Fibroblast of gingiva (primary cell): ENCODE results near the gene VIPAS39.

ENCODE experiments used
- DNase-seq: peaks from one replicate; pipeline ENCODE4 v3.0.0-alpha.2; 2011; ENCODE audit warnings: low read depth

VIPAS39 gene

GRCh38 chr14:77406086-77406485 is 51.3 kb downstream of the VIPAS39 start:
- no peak for DNase-seq

GRCh38 chr14:77403768-77404167 is 53.6 kb downstream of the VIPAS39 start:
- no peak for DNase-seq

GRCh38 chr14:77400216-77400615 is 57.2 kb downstream of the VIPAS39 start:
- DNase-seq, result no peak

GRCh38 chr14:77390188-77390587 is 67.2 kb downstream of the VIPAS39 start:
- no peak for DNase-seq

- DNase-seq, result no peak
These were observed 78.7 kb downstream of the VIPAS39 start for GRCh38 chr14:77378701-77379100.

- no peak for DNase-seq
These were observed 79.9 kb downstream of the VIPAS39 start for GRCh38 chr14:77377502-77377844.

- DNase-seq, result peak; percentile 82
These were observed 80.5 kb downstream of the VIPAS39 start, which contains the start of the genes SAMD15 and TMED8 for GRCh38 chr14:77376771-77377501. TSS of gene SAMD15 (plus strand) at chr14:77377379. CDS start at chr14:77377419, 40 bp downstream. TSS of gene TMED8 (minus strand) at chr14:77377094. CDS start at chr14:77377053, 41 bp downstream.
